Endothelial cell of umbilical vein (primary cell): ENCODE data around the gene INPP5B. TPM values are rescaled to one million over a fixed set of nuclear protein-coding genes. Genes with fewer than 3 reads are reported as not detected.

Experiments used
- BruUV-seq: library from RNA; stranded (reverse); fragments of 400-500 nt; replicated peaks from 2 replicates; lab custom pipeline; 2021; lab: Mats Ljungman, UMichigan
- CTCF ChIA-PET: fragments of 300-600, 350-600 bp; sonication (Branson Sonifier 250); formaldehyde crosslinking; loops from one replicate; lab custom pipeline; 2021; ENCODE audit warnings: antibody characterized with exemption, inconsistent platforms; lab: Charles Lee
- POLR2A ChIA-PET: fragments of 300-600, 350-600 bp; sonication (Branson Sonifier 250); formaldehyde crosslinking; loops from one replicate; lab custom pipeline; 2021; ENCODE audit warnings: antibody characterized with exemption, inconsistent platforms; lab: Charles Lee
- DNase-seq: peaks from one replicate; pipeline ENCODE4 v3.0.0-alpha.2; 2011; ENCODE audit warnings: low read depth, low spot score
- FAIRE-seq: peaks from 2 replicates; lab custom pipeline; 2011; peaks lifted over from hg19 to GRCh38; lab: Jason Lieb, UNC
- H2AFZ ChIP-seq: 2 replicates; pipeline ENCODE4 v1.6.0; 2012; ENCODE audit warnings: low read depth, low read length, control low read depth, inconsistent platforms
- H3K27ac ChIP-seq: 2 replicates; pipeline ENCODE4 v1.5.1; 2011; ENCODE audit warnings: low read depth, mild to moderate bottlenecking, control low read depth, low read length, moderate library complexity; ENCODE audit not compliant: insufficient read depth
- H3K27me3 ChIP-seq, 2 experiments: 2 replicates each; pipeline versions ENCODE4 v1.6.0 to v1.6.1; 2011; ENCODE audit warnings: low read length in 2 of 2, mixed read lengths in 1 of 2; ENCODE audit not compliant: control insufficient read depth in 2 of 2, insufficient read depth in 2 of 2
- H3K36me3 ChIP-seq, 2 experiments: 2 replicates in 1 of 2; 3 replicates in 1 of 2; pipeline ENCODE4 v1.5.1; 2011; ENCODE audit warnings: low read length in 2 of 2, mild to moderate bottlenecking in 1 of 2, moderate library complexity in 1 of 2; ENCODE audit not compliant: control insufficient read depth in 2 of 2, insufficient read depth in 2 of 2; ENCODE audit errors: extremely low read depth in 1 of 2
- H3K4me1 ChIP-seq: 3 replicates; pipeline ENCODE4 v1.5.1; 2011; ENCODE audit warnings: mild to moderate bottlenecking, low read length; ENCODE audit not compliant: control insufficient read depth, insufficient read depth; ENCODE audit errors: extremely low read depth
- H3K4me2 ChIP-seq: 2 replicates; pipeline ENCODE4 v1.6.1; 2011; ENCODE audit warnings: low read length, control low read depth, mixed read lengths; ENCODE audit not compliant: insufficient read depth
- H3K4me3 ChIP-seq, 3 experiments: fragments of 200-600 bp in 1 of 3; sonication (generic), shearing (Covaris generic) in 1 of 3; replicated peaks in 1 of 3; 2 replicates each; pipeline ENCODE4 v1.5.1; 2011 to 2016; ENCODE audit warnings: control low read depth in 3 of 3, low read length in 3 of 3, mild to moderate bottlenecking in 2 of 3, inconsistent platforms in 1 of 3, low read depth in 1 of 3, moderate library complexity in 1 of 3; ENCODE audit not compliant: insufficient read depth in 1 of 3
- H3K79me2 ChIP-seq: 2 replicates; pipeline ENCODE4 v1.6.0; 2012; ENCODE audit warnings: low read length, inconsistent platforms; ENCODE audit not compliant: control insufficient read depth, insufficient read depth
- H3K9ac ChIP-seq: replicated peaks from 2 replicates; pipeline ENCODE3; 2011; ENCODE audit warnings: low read length, control low read depth; ENCODE audit not compliant: insufficient read depth; ENCODE audit errors: extremely low read depth
- H3K9me1 ChIP-seq: replicated peaks from 3 replicates; pipeline ENCODE4 v1.6.0; 2011; ENCODE audit warnings: mild to moderate bottlenecking, low read length; ENCODE audit not compliant: control insufficient read depth, insufficient read depth; ENCODE audit errors: extremely low read depth
- H3K9me3 ChIP-seq: replicated peaks from 2 replicates; pipeline ENCODE4 v1.5.1; 2012; ENCODE audit warnings: low read length, inconsistent platforms; ENCODE audit not compliant: control insufficient read depth, insufficient read depth
- H4K20me1 ChIP-seq: replicated peaks from 2 replicates; pipeline ENCODE3; 2011; ENCODE audit warnings: mild to moderate bottlenecking, low read length; ENCODE audit not compliant: control insufficient read depth, insufficient read depth; ENCODE audit errors: extremely low read depth
- EZH2 ChIP-seq: IDR thresholded peaks from 2 replicates; pipeline ENCODE4 v1.6.1; 2012; ENCODE audit warnings: borderline replicate concordance, low read depth, mild to moderate bottlenecking, moderate library complexity, low read length, inconsistent platforms; ENCODE audit not compliant: severe bottlenecking
- FOS ChIP-seq: IDR thresholded peaks from 2 replicates; pipeline ENCODE4 v1.6.1; 2011; ENCODE audit warnings: mild to moderate bottlenecking, low read length, moderate library complexity, borderline replicate concordance; ENCODE audit not compliant: insufficient read depth
- GATA2 ChIP-seq: IDR thresholded peaks from 2 replicates; pipeline ENCODE4 v1.7.0; 2011; ENCODE audit warnings: low read depth, mild to moderate bottlenecking, moderate library complexity, mixed read lengths, low read length; ENCODE audit not compliant: insufficient read length, insufficient read depth
- JUN ChIP-seq: IDR thresholded peaks from 2 replicates; pipeline ENCODE4 v1.6.1; 2011; ENCODE audit warnings: borderline replicate concordance, low read depth; ENCODE audit not compliant: insufficient read length, insufficient read depth
- MAX ChIP-seq: IDR thresholded peaks from 2 replicates; pipeline ENCODE4 v1.6.1; 2011; ENCODE audit not compliant: insufficient read depth, insufficient read length
- MYC ChIP-seq: IDR thresholded peaks from one replicate; pipeline ENCODE4 v1.6.1; 2011; ENCODE audit warnings: mild to moderate bottlenecking, low read depth, low read length
- POLR2A ChIP-seq: IDR thresholded peaks from 2 replicates; pipeline ENCODE4 v1.6.1; 2012; ENCODE audit warnings: low read depth, mild to moderate bottlenecking, control low read depth, low read length
- POLR2AphosphoS5 ChIP-seq: IDR thresholded peaks from 2 replicates; pipeline ENCODE4 v1.6.1; 2012; ENCODE audit warnings: low read depth, mild to moderate bottlenecking, control low read depth, low read length, moderate library complexity; ENCODE audit not compliant: insufficient read depth
- dilution Hi-C: fragments of 300-500 bp; cut with MboI; formaldehyde crosslinking; loops from one replicate; pipeline ENCODE4 v1.15.0; 2019; ENCODE audit warnings: low sequenced_read_pairs; ENCODE audit not compliant: extremely low pct_ligation_motif_present
- intact Hi-C: fragments of 100-400 bp; cut with micrococcal nuclease; formaldehyde crosslinking; loops from one replicate; pipeline ENCODE4 v1.10.0; 2022
- polyA plus RNA-seq, 4 experiments: library from polyadenylated mRNA; depleted of rRNA in 3 of 4; stranded (reverse) in 3 of 4; unstranded in 1 of 4; fragments of >200 nt; gene quantifications; 2 replicates each; pipeline versions ENCODE4 v1.2.1 to v1.2.3, GENCODE V29; 2011 to 2012; ENCODE audit warnings: missing spikeins in 1 of 4
- total RNA-seq: library from RNA; stranded (reverse); gene quantifications from 2 replicates; pipeline ENCODE4 v1.2.3, GENCODE V29; 2021
- TF ChIP-seq, protein P1 (sequence below), 2 donors: IDR thresholded peaks; 1 replicate in 1 of 2; 2 replicates in 1 of 2; pipeline ENCODE4 v1.5.1; 2011; ENCODE audit warnings: low read length in 2 of 2, mild to moderate bottlenecking in 2 of 2, moderate library complexity in 2 of 2, control low read depth in 1 of 2, inconsistent platforms in 1 of 2, low read depth in 1 of 2; ENCODE audit not compliant: insufficient read depth in 1 of 2; ENCODE audit errors: extremely low read depth in 1 of 2

INPP5B gene
- total and polyA plus RNA-seq, 2 donors (not counting 3 experiments of a cell fraction or from before 2014, with no cell fraction given), result 7.4 to 14.7 TPM

DNA sequence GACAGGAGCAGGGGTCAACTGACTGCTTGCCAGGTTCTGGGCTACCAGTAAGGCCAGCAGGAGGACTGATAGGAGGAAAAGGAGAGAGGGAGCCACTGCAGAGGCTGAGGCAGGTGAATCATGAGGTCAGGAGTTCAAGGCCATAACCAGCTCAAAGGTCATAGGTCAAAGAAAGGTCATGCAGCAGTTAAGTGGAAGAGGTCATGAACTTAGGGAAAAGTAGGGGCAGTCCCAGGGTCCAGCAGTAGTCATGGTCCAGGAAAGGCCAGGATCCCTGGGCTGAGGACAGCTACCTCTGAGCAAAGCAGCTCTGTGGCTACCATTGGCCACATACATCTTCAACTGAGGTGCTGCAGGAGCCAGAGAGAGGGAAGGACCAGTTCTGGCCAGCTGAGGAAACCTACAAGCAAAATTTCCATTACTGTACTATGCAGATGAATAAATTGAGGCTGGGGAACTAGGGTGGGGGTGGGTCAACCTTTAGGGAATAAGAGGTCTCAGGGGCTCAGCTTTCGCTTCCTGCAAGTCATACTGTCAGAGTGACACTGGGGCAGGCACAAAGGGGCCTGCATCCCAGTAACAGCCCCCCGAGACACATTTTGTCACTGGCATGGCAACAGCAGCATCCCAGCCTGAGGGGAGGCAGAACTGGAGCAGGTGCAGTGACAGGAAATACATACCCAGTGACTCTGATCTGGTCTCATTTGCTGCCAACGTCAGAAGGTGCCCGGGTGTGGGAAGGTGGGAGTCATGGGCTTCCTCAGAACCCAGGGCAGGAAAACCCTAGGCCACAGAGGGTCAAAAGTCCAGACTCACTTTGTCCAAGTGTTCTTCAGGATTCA lies 5.2 kb upstream of the INPP5B start:
- dilution Hi-C loops, result no loop called here
- Histone ChIP-seq H3K4me1 (no peaks in the 10 kb centered on the region), H3K9me3 (no peaks in the 10 kb centered on the region), H3K27me3 (no peaks in the 10 kb centered on the region), H3K27ac (no peak overlapping the region), H3K79me2 (no peaks in the 10 kb centered on the region), H3K4me2 (no peak overlapping the region), H3K9me1 (no peaks in the 10 kb centered on the region), H3K9ac (no peak overlapping the region), H2AFZ (no peak overlapping the region), H3K36me3 (no peaks in the 10 kb centered on the region), H4K20me1 (no peaks in the 10 kb centered on the region), H3K4me3 (no peak overlapping the region)
- no peak for DNase-seq
- CTCF ChIA-PET, result no interaction called here
- TF ChIP-seq FOS, result no peak
- no peak for TF ChIP-seq POLR2A
- TF ChIP-seq MAX, result no peak
- TF ChIP-seq JUN, result no peak
- TF ChIP-seq, protein P1, sequence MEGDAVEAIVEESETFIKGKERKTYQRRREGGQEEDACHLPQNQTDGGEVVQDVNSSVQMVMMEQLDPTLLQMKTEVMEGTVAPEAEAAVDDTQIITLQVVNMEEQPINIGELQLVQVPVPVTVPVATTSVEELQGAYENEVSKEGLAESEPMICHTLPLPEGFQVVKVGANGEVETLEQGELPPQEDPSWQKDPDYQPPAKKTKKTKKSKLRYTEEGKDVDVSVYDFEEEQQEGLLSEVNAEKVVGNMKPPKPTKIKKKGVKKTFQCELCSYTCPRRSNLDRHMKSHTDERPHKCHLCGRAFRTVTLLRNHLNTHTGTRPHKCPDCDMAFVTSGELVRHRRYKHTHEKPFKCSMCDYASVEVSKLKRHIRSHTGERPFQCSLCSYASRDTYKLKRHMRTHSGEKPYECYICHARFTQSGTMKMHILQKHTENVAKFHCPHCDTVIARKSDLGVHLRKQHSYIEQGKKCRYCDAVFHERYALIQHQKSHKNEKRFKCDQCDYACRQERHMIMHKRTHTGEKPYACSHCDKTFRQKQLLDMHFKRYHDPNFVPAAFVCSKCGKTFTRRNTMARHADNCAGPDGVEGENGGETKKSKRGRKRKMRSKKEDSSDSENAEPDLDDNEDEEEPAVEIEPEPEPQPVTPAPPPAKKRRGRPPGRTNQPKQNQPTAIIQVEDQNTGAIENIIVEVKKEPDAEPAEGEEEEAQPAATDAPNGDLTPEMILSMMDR (IDR thresholded peaks at IDR 0.05; ENCODE audit: extremely low read depth in 1 of 2, insufficient read depth in 1 of 2, low read depth in 1 of 2, low read length in 2 of 2), result no peak
- no peak for TF ChIP-seq EZH2
- no peak for TF ChIP-seq POLR2AphosphoS5
- TF ChIP-seq GATA2, result no peak
- no peak for TF ChIP-seq MYC
- no TSS peak for BruUV-seq
- POLR2A ChIA-PET, result no interaction called here
- no peak for FAIRE-seq
- intact Hi-C loops, result no loop called here
